RPMI7951 (cell line): Measurements from ENCODE around the gene ZNF500. TPM values are rescaled to one million over a fixed set of nuclear protein-coding genes. Genes with fewer than 3 reads are reported as not detected.
"Not testable (repeated sequence)": the region's sequence is repeated elsewhere in the genome, so short reads cannot be mapped to it uniquely, and the experiment has no call there.

Experiments
- DNase-seq: peaks from one replicate; pipeline ENCODE4 v3.0.0-alpha.2; 2012; ENCODE audit warnings: low read depth
- total RNA-seq: library from RNA; depleted of rRNA; stranded (reverse); fragments of >200 nt; shearing (Covaris generic); gene quantifications from 2 replicates; pipeline ENCODE4 v1.2.3, GENCODE V29; 2014

The ZNF500 gene
- total RNA-seq, 1 experiment from 2014 or later: 5.4 TPM

DNA sequence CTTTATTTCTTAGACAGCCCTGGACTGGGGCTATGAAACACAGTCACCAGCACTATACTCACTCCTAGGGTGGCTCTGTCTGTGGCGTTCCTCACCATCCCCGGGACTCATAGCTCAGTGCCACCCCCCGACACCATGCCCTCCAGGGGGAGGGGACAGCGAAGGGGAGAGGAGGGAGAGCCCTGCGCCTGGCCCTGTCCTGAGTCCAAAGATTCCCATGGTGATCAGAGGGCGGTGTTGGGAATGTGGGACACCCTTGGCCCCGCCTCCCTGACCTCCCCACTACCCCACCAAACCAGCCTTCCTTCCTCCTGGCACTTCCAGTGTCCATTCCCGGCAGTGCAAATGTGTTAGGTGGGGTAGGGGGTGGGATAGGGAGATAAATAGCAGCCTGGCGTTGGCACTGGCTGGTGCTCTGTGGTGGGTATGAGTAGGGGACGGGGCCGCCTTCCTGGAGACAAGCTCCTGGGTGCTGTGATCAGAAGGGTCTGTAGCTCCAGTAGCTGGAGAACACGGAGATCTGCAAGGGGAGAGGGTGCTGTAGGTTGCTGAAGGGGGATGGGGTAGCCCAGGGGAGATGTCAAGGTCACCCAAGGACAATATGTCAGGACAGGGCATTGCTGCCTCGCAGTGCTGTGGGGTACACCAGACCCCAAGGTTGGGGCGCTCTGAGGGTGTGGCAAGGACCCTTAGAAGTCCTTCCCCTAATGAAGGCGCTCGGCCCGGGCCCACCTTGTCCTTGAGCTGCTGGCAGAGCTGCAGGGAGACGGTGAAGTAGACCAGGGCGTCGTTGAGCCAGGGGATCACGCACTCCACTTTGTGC is 30.2 kb upstream of the ZNF500 start:
- no peak for DNase-seq

- DNase-seq: no peak
These were observed 29.0 kb upstream of the ZNF500 start for GRCh38 chr16:4795828-4796572.

GRCh38 chr16:4795181-4795827 is 28.3 kb upstream of the ZNF500 start, which contains the start of gene SMIM22:
Gene SMIM22, plus strand, starts transcription at chr16:4795369. Its CDS starts 366 bp downstream, at chr16:4795735.
- DNase-seq: no peak

DNA sequence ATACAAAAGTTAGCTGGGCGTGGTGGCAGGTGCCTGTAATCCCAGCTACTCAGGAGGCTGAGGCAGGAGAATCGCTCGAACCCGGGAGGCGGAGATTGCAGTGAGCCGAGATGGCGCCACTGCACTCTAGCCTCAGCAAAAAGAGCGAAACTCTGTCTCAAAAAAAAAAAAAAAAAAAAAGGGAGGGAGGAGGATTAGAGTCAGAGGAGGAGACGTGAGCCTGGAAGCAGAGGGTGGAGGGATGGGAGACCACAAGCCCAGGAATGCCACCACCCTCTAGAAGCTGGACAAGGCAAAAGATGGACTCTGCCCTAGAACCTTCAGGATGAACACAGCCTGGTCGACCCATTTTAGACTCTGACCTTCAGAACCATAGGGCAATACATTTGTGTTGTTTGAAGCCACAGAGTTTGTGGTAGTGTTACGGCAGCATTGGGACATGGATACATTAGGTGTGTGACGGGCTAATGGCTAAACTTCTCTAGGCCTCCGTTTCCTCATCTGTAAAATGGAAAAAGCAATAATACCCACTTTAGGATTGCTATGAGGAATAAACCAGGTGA is 26.1 kb upstream of the ZNF500 start:
- no peak for DNase-seq

GRCh38 chr16:4790871-4791270 is 23.9 kb upstream of the ZNF500 start:
- peak; percentile 54 for DNase-seq

GRCh38 chr16:4790261-4790660 is 23.3 kb upstream of the ZNF500 start:
- DNase-seq: no peak

DNA sequence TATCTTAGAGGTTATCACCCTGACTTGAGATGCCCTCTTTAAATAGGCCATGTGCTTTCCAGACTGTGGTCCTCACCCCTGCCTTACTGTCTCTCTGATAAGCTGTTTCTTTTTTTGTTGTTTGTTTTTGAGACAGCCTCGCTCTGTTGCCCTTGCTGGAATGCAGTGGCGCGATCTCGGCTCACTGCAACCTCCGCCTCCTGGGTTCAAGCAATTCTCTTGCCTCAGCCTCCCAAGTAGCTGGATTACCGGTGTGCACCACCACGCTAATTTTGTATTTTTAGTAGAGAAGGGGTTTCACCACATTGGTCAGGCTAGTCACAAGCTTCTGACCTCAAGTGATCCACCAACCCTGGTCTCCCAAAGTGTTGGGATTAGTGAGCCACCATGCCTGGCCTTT is 21.9 kb upstream of the ZNF500 start:
- no peak for DNase-seq

GRCh38 chr16:4788489-4788889 is 21.5 kb upstream of the ZNF500 start:
- DNase-seq: no peak

DNA sequence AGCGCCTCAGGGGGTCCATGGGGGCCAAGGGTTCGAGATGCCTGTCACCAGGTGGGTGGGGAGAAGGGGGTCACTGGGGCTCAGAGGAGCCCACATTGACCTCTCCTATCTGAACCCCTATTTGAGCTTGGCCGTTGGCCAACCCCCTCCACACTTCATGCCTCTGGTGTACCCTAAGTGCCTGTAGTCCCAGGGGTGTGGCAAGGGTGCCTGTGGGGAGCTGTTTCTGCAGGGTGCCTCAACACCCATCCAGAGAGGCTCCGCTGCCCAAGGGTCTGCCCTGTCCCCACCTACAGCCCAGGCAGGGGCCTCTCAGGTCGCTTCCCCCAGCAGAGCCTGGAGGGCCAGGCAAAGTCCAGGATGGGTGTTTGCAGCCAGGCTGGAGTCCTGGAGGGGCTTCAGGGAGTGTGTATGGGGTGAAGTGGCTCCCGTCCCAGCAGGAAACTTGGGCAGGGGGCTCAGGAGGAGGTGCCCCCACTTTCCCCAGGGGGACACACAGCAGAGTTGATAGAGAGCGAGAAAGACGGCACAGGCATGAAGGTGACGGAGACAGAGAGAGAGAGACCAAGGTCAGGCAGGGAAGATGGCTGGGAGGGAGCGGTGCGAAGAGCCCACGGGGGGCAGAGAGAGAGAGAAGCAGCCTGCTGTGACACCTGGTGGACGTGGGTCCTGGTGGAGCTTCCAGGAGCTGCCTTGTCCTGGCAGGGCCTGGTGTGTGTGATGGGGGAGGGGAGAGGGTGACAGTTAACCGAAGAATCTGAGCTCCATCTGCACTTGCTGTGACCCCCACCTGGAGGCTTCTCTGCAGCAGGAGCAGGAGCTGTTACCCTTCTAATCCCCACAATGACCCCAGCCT is 20.9 kb upstream of the ZNF500 start, which contains the start of gene SEPTIN12:
TSS of gene SEPTIN12 (minus strand) at position 719 of the 856 bp plus-strand sequence. CDS start at position 19, 700 bp downstream.
- no peak for DNase-seq

DNA sequence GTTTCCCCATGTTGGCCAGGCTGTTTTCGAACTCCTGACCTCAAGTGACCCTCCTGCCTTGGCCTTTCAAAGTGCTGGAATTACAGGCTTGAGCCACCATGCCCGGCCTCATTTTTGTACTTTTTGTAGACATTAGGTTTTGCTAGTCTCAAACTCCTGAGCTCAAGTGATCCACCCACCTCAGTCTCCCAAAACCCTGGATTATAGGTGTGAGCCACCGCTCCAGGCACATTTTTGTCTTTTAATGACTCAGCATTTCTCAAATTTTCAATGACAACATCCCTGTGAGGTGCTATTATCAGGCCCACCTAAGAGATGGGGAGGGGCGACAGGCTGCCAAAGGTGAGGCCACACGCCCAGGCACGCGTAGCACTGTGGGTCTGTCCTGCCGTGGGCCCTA is 20.1 kb upstream of the ZNF500 start:
- DNase-seq: no peak

DNA sequence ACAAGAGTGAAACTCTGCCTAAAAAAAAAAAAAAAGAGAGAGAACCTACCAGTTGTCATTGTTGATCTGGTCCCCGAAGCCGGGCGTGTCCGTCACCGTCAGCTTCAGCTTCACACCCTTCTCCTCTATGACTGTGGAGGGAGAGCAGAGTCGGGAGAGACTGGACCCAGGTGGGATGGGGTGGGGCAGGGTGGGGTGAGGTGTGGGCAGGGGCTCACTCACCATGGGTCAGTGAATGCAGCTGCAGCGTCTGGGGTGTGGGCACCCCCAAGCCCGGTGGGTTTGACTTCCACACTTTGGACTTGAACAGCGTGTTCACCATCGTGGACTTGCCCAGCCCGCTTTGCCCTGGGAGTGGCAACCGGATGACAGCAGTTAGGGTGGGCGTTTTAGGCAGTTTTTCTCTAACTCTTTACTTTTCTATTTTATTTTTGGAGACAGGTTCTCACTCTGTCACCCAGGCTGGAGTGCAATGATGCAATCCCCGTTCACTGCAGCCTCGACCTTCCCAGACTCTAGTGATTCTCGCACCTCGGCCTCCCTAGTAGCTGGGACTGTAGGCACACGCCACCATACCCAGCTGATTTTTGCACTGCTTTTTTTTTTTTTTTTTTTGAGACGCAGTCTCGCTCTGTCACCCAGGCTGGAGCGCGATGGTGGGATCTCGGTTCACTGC is 18.9 kb upstream of the ZNF500 start:
- DNase-seq: no peak

DNA sequence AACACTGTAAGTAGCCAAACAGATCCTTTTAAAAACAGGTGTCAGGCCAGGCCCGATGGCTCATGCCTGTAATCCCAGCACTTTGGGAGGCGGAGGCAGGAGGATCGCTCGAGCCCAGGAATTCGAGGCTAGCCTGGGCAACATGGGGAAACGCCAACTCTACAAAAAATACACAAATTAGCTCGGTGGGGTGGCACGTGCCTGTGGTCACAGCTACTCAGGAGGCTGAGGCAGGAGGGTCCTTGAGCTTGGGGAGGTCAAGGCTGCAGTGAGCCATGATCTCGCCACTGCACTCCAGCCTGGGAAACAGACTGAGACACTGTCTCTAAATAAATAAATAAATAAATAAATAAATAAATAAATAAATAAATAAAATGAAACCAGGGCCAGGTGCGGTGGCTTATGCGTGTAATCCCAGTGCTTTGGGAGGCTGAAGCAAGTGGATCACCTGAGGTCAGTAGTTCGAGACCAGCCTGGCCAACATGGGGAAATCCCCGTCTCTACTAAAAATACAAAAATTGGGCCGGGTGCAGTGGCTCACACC is 17.6 kb upstream of the ZNF500 start:
- DNase-seq: not testable (repeated sequence)

DNA sequence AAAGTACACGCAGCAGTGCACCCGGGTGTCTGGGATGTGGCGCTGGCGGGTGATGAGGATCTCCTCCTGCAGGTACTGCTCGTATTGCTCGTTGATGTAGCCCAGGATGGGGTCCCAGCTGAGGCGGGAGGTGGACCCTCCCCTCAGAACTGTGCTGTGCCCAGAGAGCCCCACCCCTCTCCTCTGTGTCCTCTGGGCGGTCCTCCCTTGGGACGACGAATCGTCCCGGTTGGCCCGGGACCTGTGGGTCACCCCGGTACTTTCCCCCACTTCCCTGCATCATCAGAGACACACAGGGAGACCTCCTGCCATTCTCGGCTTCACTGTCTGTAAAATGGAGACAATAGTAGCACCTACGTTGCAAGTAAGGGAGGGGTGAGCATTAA is 17.0 kb upstream of the ZNF500 start:
- DNase-seq: no peak

- DNase-seq: no peak
These were observed 16.4 kb upstream of the ZNF500 start for GRCh38 chr16:4783251-4783950.

- DNase-seq: no peak
These were observed 13.3 kb upstream of the ZNF500 start for GRCh38 chr16:4780235-4780634.

GRCh38 chr16:4778050-4778392 is 11.1 kb upstream of the ZNF500 start:
- DNase-seq: no peak

DNA sequence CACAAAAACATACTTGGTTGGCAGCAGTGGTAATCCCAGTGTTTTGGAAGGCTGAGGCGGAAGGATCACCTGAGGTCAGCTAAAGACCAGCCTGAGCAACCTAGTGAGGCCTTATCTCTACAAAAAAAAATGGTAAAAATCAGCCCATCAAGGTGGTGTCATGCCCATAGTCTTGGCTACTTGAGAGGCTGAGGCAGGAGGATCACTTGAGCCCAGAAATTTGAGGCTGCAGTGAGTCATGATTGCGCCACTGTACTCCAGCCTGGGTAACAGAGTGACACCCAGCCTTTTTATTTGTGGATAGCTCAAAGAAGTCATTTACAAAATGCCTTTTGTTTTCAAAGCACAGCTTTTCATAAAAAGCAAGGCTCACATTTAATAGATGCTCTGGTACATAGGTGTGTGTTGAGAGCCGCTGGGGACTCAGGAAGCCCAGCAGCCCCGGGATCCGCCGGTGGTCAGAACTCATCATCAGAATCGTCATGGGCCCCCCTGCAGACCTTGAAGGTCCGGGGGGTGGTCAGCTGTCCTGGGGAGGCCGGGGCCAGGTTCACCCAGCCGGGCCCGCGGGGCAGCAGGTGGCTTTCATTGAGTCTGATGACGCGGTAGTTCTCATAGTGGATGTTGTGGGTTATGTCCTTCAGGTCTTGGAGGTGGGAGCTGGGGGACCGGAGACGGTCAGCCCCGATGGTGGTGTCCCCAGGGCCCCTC is 10.5 kb upstream of the ZNF500 start:
- no peak for DNase-seq

- DNase-seq: no peak
These were observed 9.3 kb upstream of the ZNF500 start for GRCh38 chr16:4776141-4776705.

DNA sequence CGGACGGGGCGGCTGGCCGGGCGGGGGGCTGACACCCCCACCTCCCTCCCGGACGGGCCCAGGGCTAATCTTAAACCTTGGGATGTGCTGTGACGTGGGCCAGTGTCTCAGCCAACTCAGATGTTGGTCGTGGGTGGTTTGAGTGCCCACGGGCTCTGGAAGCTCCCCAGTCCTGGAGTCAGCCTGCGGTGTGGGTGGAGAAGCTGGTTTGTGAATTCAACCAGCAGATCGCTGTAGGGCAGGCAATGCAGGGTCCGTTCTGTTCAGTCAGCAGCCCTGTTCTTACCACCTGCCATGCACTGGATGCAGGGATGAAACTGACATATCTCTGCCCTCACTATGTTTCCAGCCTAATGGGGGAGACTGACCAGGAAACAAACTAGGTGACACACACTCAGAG is 8.0 kb upstream of the ZNF500 start:
- no peak for DNase-seq
